ENCODE results near the gene RARB.

The RARB gene

DNA sequence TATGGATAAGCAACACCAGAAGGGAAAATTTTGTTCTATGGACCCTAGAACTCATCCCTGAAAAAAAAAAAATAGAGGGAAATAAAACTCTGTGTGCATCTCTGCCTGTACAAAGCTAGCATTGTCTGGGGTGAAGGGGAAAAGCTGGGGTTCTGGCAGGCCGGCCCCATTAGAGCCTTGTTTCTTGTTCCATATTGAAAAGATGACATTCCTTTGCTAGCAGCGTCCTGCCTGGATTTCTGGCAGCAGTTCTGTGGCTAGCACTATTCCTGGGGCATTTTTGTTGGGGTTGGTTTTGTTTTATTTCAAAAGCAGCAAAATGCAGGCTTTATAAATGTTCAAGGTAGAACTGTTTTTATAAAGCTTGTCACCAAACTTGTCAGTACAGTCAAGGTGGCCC, 45.2 kb downstream of the RARB start:
- DNase-seq = no peak

DNA sequence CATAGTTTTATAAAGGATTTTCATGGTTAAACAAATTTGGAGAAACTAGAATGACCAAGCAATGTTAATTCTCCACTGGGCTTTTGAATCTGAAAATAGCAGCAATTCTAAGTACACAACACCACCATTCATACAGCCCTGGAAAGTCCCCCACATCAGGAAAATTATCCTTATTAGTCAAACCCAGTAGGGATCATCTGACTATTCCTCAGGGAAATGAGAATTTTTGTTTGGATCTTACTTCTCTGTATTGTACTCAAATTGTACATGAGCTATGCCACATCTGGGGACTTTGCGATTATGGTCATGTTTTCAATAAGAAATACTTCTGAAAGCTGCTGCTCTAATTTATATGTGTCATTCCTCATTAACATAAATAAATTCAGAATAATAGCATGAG, 46.0 kb downstream of the RARB start:
- DNase-seq = no peak

DNA sequence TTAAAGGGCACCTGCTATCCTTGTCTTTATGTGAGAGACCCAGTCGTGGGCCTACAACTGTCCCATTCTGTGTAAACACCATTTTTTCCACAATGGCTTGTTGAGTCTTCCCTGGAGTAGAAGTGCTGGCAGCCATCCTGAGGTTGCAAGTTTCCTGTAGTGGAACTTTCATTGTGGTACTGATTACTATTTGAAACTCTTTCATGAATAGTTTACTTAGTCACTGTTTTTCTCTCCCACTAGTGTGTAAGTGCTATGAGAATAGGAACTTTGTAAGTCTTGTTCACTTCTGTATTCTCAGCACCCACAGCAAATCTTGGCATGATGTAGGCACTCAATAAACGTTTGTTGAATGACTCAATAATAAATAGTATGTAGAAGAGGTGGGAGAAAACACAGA, 48.6 kb downstream of the RARB start:
- DNase-seq = no peak

DNA sequence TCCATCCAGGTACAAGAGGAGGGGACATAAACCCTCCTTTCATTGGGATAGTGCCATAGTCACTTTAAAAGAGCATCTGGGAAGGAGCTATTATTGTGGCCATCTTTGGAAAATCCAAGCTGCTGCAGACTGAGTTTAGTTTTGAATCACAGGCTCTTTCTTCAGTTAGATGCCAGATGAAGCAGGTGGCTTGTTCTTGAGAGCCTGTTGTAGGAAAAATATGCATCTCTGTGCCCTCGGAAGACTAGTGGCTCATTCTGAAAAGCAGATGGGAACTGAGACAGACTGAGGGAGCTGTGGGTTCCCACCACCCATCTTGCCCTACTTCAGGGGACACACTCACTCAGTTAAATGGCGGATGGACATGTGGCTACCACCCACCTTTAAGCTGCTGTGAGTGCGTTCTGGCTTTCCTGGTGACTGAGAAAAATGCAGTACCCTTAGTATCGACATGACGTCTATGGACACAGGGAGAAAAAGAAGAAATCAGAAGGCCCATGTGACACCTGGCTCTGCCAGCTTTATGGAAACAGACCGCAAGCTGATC, 50.2 kb downstream of the RARB start:
- DNase-seq = no peak

- DNase-seq = no peak
These were observed 51.1 kb downstream of the RARB start for GRCh38 chr3:25478964-25479726.

- no peak for DNase-seq
These were observed 51.6 kb downstream of the RARB start for GRCh38 chr3:25479727-25480010.

- DNase-seq = no peak
These were observed 52.7 kb downstream of the RARB start for GRCh38 chr3:25480811-25481210.

GRCh38 chr3:25481386-25481785, 53.3 kb downstream of the RARB start:
- DNase-seq = no peak

- DNase-seq = no peak
These were observed 55.4 kb downstream of the RARB start for GRCh38 chr3:25483456-25483855.

- no peak for DNase-seq
These were observed 57.6 kb downstream of the RARB start for GRCh38 chr3:25485673-25486072.

DNA sequence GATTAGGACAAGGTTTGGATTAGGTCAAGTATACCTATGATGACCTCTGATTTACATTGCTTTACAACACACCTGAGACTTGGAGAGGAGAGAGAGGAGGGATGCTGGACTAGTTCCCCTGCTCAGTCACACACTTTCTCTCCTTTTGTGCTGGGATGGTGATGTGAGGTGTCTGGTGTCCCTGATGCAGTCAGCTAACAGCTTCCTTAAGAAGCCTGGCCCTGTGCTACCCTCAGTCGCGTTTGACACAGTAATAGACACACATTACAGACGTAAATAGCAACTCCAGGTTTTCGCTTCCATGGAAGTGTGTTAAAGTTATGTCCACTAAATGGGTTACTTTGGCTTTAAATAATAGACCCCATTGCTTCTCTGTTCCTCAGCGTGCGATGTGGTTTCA, 58.9 kb downstream of the RARB start:
- no peak for DNase-seq

- DNase-seq = no peak
These were observed 62.0 kb downstream of the RARB start for GRCh38 chr3:25489858-25490593.

GRCh38 chr3:25493246-25493645, 65.2 kb downstream of the RARB start:
- no peak for DNase-seq

DNA sequence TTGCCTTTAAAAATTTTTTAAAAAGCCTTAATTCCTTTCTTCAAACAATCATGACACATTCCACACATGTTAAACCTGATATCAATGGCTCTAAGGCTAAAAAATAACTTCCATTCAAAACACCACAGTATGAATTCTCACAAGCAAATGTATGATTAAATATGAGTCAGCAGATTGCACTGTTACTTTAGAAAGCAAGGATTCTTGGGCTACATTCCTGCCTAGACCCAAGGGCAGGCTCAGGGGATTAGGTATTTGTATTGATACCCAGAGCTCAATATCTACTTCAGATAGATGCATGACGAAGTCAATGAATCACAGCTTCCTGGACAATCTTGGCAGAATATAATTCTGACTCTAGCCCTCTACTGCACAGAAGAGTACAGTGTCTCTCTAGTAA, 65.7 kb downstream of the RARB start:
- no peak for DNase-seq

DNA sequence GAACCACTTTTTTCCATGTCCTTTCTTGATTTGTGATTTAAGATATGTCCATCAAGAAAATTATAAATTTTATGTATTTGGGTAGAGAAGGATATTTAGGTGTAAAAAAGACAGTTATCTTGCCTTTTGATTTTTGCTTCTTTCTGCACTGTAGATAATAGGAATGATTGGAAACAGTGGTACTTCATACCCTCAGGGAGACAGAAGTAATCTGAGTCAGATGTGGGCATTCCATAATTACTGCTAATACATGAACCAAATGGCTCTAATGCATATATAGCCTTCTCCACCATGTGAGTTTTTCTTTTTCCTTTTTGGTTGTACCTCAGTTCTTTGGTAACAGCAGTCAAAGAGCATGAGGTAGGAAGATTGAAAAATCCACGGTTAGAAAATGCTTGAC, 67.2 kb downstream of the RARB start:
- DNase-seq = no peak

DNA sequence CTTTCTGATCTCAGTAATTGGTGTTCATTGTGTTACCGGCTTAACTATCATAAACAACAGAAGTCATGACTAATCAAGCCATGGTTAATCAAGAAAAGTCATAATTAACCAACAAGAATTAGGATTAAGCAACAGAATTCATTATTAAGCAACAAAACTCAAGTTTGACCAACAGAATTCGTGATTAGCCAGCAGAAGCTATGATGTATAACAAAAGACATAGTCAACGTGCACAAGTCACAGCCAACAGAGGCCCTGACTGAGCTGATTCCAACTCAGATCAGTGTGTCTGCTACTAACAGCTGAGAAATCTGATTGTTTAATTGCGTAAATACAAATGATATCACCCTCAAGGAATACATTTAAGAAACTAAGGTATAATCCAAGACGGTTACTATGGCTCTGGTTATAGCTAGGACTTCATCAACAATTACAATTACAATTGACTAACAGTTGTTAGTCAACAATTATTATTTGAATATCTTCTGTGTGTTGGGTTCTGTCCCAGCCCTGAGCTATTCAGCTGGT, 67.7 kb downstream of the RARB start:
- DNase-seq = no peak

GRCh38 chr3:25497096-25497495, 69.0 kb downstream of the RARB start:
- no peak for DNase-seq

GRCh38 chr3:25500706-25501210, 72.7 kb downstream of the RARB start:
- DNase-seq = no peak

DNA sequence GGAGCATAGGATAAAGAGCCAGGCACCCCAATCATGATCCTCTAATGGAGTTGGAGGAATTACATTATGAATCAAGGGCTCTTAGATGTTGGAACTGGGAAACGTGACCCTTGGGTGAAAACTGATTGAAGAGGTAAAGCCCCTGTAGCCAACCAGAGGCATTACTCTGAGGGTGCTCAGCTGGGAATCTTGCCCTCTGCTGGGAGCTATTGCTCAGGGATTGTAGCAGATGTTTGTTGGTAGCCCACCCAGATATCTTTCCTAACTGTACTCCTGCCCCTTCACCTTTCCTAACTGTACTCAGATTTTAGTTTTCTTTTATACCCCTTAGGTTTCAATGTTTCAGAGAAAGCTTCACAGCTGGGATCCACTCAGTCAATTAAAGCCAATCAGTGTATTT, 74.2 kb downstream of the RARB start:
- no peak for DNase-seq

DNA sequence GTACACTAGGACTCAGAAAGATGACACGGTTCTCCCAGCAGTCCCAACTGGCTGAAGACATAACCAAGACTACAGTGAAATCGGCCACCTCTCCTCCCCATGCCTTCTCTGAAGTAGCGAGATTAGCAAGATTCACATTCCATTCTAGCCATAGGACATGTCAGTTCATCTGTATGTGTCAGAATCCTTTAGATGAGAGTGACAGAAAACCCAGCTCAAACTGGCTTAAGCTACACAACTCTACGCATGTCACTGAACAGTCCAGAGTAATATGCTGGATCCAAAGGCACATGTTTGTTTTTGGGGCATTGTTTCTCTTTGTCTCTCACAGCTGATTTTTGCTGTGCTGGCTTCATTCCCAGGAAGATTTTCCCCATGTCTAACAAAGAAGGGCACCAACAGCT, 75.8 kb downstream of the RARB start:
- DNase-seq = no peak

DNA sequence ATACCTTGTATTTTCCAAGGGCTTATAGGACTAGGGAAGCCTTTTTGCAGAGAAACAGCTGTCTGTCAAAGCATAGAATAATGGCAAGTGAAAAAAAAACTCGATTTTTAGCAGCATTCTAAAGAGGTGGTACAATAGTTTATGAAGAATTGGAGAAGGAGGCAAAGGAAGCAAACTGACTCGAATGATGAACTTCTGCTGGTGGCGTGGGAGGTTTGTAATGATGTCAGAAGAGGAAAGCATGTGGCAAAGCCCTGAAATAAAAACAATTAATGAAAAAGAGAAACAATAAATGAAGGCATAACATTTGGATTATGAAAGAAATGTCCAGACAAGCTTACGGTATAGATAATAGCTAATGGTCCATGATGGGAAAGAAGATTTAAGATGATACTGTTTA, 77.5 kb downstream of the RARB start:
- no peak for DNase-seq

- DNase-seq = no peak
These were observed 79.7 kb downstream of the RARB start for GRCh38 chr3:25507811-25508210.

DNA sequence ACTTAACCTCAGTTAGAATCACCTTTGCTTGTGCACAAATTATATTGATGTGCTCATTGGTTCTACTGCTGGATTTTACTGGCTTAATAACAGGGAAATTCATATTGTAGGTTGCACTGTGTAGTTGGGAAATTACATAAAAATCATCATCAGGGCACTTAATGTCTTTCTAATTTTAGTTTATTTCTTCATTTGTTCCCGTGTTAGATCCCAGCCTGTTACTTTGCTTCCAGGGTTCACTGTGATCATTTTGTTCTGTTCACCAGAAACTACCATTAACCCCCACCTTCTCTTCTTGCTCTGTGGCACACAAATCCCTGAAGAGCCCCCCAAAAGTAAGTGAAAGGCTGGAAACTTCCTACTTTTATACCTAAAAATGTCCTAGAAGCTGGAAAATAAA, 80.4 kb downstream of the RARB start:
- no peak for DNase-seq

DNA sequence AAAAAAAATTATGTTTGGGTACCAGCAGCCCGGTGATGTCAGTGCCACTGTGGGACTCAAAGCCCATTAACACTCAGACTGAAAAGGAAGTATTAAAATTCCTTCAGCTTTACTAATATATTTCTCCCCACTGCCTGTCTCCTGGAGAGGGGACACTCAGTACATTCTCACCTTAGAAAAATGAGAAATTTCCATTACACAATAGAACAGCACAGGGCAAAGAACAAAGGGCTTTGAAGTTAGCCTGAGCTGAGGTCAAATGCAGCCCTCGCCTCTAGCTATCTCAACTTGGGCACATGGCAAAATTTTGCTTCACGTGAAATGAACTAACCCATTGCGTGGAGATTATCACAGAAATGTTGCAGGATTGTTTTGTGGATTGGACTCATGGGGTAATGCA, 80.8 kb downstream of the RARB start:
- no peak for DNase-seq
